Measurements from ENCODE around the gene SLC6A9.

DNA sequence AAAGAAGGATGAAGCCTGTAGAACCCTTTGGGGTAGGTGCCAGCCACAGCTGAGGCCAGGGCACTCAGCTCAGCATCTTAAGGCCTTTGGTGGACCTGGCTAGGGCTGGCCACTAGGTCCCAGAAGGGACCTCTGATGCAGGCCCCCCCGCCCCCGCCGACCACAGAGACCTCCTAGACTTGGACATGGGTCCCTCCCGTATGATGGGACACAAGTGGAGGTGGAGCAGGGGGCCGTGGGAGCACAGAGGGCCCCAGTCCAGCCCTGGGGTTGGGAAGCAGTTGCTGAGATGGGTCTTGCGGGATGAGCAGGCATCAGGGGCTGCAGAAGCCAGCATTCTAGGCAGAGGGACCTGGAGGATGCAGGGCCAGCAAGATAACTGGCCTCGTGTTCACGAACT, 49.0 kb downstream of the SLC6A9 start:
- TF ChIP-seq POLR2A (IDR thresholded peaks at IDR 0.05), result no peak
- TF ChIP-seq, protein P1, sequence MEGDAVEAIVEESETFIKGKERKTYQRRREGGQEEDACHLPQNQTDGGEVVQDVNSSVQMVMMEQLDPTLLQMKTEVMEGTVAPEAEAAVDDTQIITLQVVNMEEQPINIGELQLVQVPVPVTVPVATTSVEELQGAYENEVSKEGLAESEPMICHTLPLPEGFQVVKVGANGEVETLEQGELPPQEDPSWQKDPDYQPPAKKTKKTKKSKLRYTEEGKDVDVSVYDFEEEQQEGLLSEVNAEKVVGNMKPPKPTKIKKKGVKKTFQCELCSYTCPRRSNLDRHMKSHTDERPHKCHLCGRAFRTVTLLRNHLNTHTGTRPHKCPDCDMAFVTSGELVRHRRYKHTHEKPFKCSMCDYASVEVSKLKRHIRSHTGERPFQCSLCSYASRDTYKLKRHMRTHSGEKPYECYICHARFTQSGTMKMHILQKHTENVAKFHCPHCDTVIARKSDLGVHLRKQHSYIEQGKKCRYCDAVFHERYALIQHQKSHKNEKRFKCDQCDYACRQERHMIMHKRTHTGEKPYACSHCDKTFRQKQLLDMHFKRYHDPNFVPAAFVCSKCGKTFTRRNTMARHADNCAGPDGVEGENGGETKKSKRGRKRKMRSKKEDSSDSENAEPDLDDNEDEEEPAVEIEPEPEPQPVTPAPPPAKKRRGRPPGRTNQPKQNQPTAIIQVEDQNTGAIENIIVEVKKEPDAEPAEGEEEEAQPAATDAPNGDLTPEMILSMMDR (IDR thresholded peaks at IDR 0.05), result no peak

Data from adrenal gland (tissue), 5 donors.